SU-DHL-6 (cell line): ENCODE data around the gene BCO2.

Source experiments
- CTCF ChIP-seq: fragments of 200-600 bp; sonication (generic); IDR thresholded peaks from one replicate; pipeline ENCODE4 v1.5.1; 2017; ENCODE audit warnings: antibody characterized with exemption, mild to moderate bottlenecking, low read length, moderate library complexity; ENCODE audit not compliant: insufficient read depth, poor library complexity, severe bottlenecking
- EZH2phosphoT487 ChIP-seq: fragments of 200-600 bp; sonication (generic), shearing (Covaris generic); conservative IDR thresholded peaks from 2 replicates; pipeline ENCODE4 v1.6.1; 2018; ENCODE audit warnings: mild to moderate bottlenecking, antibody characterized with exemption, low read length, moderate library complexity, mixed read lengths

- TF ChIP-seq CTCF (no peak), EZH2phosphoT487 (no peak)
These were observed 85.2 kb downstream of the BCO2 start, which contains the start of gene PLET1 for GRCh38 chr11:112260490-112260889.
